C4-2B (cell line): ENCODE results near the gene PHYKPL.

Experiments used
- ZFX ChIP-seq: fragments of 450-650 bp; IDR thresholded peaks from 2 replicates; pipeline ENCODE4 v1.6.1; 2017
- TF ChIP-seq, protein P1 (sequence below): fragments of 450-650 bp; conservative IDR thresholded peaks from 2 replicates; pipeline ENCODE4 v1.5.1; 2017; ENCODE audit warnings: mild to moderate bottlenecking

DNA sequence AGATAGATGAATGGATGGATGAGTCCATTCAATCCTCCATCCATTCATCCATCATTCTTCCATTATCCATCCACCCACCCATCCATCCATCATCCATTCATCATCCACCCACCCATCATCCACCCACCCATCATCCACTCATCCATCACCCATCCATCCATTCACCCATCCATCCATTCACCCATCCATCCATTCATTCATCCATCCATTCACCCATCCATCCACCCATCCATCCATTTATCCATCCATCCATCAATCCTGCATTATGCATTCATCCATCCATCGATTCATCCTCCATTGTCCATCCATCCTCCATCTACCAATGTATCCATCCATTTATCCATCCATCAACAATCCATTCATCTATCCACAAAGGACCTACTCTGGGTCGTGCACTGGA, 12.8 kb upstream of the PHYKPL start:
- TF ChIP-seq, protein P1, sequence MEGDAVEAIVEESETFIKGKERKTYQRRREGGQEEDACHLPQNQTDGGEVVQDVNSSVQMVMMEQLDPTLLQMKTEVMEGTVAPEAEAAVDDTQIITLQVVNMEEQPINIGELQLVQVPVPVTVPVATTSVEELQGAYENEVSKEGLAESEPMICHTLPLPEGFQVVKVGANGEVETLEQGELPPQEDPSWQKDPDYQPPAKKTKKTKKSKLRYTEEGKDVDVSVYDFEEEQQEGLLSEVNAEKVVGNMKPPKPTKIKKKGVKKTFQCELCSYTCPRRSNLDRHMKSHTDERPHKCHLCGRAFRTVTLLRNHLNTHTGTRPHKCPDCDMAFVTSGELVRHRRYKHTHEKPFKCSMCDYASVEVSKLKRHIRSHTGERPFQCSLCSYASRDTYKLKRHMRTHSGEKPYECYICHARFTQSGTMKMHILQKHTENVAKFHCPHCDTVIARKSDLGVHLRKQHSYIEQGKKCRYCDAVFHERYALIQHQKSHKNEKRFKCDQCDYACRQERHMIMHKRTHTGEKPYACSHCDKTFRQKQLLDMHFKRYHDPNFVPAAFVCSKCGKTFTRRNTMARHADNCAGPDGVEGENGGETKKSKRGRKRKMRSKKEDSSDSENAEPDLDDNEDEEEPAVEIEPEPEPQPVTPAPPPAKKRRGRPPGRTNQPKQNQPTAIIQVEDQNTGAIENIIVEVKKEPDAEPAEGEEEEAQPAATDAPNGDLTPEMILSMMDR = no peak
- no peak for TF ChIP-seq ZFX
